ENCODE data around the gene CDS2.

GRCh38 chr20:5119435-5120184 lies 7.2 kb upstream of the CDS2 start, which contains the start of gene PCNA:
- TF ChIP-seq, protein P1, sequence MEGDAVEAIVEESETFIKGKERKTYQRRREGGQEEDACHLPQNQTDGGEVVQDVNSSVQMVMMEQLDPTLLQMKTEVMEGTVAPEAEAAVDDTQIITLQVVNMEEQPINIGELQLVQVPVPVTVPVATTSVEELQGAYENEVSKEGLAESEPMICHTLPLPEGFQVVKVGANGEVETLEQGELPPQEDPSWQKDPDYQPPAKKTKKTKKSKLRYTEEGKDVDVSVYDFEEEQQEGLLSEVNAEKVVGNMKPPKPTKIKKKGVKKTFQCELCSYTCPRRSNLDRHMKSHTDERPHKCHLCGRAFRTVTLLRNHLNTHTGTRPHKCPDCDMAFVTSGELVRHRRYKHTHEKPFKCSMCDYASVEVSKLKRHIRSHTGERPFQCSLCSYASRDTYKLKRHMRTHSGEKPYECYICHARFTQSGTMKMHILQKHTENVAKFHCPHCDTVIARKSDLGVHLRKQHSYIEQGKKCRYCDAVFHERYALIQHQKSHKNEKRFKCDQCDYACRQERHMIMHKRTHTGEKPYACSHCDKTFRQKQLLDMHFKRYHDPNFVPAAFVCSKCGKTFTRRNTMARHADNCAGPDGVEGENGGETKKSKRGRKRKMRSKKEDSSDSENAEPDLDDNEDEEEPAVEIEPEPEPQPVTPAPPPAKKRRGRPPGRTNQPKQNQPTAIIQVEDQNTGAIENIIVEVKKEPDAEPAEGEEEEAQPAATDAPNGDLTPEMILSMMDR (IDR thresholded peaks at IDR 0.05), result no peak; the same call in 2 of the 3 replicates
- TF ChIP-seq MAFK (IDR thresholded peaks at IDR 0.05; ENCODE audit: partially characterized antibody) (no peak), JUN (IDR thresholded peaks at IDR 0.05) (peak; percentile 94 to 98), ZSCAN20 (CRISPR knock-in tag; IDR thresholded peaks at IDR 0.05) (no peak), NR3C1 (IDR thresholded peaks at IDR 0.05) (no peak), BCL3 (IDR thresholded peaks at IDR 0.05) (peak; percentile 98), ESRRA (IDR thresholded peaks at IDR 0.05; ENCODE audit: borderline replicate concordance, low read length) (no peak), MYC (IDR thresholded peaks at IDR 0.05; ENCODE audit: borderline replicate concordance, low read length) (peak; percentile 30; the same call in 1 of the 2 replicates), HMGXB4 (CRISPR knock-in tag; IDR thresholded peaks at IDR 0.05; ENCODE audit: borderline replicate concordance) (peak; percentile 45; the same call in 1 of the 2 replicates), CHD2 (IDR thresholded peaks at IDR 0.05; ENCODE audit: low read length, partially characterized antibody) (no peak), CBX8 (IDR thresholded peaks at IDR 0.05) (no peak)
- TF ChIP-seq, protein P2, sequence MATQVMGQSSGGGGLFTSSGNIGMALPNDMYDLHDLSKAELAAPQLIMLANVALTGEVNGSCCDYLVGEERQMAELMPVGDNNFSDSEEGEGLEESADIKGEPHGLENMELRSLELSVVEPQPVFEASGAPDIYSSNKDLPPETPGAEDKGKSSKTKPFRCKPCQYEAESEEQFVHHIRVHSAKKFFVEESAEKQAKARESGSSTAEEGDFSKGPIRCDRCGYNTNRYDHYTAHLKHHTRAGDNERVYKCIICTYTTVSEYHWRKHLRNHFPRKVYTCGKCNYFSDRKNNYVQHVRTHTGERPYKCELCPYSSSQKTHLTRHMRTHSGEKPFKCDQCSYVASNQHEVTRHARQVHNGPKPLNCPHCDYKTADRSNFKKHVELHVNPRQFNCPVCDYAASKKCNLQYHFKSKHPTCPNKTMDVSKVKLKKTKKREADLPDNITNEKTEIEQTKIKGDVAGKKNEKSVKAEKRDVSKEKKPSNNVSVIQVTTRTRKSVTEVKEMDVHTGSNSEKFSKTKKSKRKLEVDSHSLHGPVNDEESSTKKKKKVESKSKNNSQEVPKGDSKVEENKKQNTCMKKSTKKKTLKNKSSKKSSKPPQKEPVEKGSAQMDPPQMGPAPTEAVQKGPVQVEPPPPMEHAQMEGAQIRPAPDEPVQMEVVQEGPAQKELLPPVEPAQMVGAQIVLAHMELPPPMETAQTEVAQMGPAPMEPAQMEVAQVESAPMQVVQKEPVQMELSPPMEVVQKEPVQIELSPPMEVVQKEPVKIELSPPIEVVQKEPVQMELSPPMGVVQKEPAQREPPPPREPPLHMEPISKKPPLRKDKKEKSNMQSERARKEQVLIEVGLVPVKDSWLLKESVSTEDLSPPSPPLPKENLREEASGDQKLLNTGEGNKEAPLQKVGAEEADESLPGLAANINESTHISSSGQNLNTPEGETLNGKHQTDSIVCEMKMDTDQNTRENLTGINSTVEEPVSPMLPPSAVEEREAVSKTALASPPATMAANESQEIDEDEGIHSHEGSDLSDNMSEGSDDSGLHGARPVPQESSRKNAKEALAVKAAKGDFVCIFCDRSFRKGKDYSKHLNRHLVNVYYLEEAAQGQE (IDR thresholded peaks at IDR 0.05), result 0 out of 2 replicates have a peak, but pooled peaks have one; percentile 13
